ENCODE data around the gene DRD1.
"Not testable (repeated sequence)": the region's sequence is repeated elsewhere in the genome, so short reads cannot be mapped to it uniquely, and the experiment has no call there.

DRD1 gene

DNA sequence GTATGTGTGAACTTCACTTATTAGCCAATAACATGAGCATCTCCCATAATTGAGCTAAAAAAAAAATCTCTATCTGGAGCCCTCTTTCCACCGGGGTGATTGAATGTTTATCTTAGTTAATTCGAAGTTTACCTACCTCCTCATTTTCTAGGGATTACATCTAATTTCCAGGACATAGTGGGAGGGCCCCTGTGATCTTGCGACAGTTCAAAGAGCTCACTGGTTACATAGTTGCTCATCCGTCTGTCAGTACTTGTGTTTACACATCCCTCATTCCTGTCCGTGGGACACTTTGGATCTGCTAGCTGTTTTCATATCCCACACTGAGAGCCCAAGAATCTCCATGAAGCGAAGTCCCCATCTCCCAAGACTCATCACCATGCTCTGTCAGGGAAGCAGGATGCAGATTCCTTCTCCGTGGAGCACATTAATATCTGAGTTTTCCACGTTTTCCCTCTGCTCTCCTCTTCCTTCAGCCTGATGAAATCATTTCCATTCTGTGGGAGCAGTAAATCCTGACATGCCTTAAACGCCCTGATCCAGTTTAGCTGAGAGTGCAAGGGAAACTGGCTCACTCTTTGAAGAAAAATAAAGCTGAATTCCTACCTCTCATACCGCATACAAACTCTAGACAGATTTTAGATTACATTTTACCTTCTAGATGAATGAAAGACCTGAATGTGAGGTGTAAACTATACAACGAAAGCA, 24.2 kb upstream of the DRD1 start:
- no peak for DNase-seq

DNA sequence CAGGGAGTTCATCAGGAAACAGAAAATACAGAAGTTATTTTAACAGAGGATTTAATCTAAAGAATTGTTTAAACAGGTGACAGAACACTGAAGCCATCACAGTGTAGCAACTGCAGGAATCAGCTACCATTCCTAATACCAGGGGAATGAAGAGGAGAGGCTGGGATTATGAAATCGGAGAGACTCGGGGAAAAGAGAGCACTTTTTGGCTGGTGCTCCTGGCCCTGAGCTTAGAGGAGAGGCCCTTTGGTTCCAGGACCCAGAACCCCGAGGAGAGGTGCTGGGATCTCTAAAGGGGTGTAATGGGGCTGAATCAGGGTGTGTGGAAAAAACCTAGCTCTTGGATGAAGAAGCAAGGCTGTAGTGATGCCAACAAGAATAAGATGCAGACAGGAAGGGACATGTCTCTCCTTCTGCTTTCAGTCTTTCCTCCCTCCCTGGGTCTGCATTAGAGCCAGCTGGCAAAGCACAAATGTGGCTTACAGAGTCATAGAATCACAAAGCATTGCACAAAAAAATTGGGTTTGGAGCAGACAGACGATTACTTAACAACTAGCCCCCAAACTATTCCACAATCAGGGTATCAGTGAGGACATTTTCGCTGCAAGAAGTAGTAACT, 22.8 kb upstream of the DRD1 start:
- DNase-seq, result no peak

DNA sequence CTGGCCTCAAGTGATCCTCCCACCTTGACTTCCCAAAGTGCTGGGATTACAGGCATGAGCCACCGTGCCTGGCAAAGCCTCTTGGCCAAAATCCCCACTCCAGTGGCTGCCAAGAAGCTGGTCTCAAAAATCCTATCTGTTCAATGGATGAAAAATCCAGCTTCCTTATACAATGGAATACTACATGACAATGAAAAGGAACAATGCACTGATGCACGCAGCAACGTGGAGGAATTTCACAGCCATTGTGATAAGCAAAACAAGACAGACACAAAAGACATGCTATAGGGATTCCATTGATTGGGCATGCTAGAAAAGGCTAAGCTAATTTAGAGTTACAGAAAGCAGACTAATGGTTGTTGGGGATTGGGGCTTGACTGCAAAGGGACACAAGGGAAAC, 21.3 kb upstream of the DRD1 start:
- no peak for DNase-seq

DNA sequence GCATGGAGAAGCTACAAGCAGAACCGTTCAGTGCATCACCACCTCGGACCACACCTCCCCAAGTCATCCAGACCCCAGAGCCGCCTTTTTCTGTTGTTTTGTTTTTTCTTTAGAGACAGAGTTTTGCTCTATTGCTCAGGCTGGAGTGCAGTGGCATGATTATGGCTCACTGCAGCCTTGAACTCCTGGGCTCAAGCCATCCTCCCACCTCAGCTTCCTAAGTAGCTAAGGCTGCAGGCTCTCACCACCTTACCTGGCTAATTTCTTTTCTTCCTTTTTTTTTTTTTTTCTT, 20.9 kb upstream of the DRD1 start:
- no peak for DNase-seq

DNA sequence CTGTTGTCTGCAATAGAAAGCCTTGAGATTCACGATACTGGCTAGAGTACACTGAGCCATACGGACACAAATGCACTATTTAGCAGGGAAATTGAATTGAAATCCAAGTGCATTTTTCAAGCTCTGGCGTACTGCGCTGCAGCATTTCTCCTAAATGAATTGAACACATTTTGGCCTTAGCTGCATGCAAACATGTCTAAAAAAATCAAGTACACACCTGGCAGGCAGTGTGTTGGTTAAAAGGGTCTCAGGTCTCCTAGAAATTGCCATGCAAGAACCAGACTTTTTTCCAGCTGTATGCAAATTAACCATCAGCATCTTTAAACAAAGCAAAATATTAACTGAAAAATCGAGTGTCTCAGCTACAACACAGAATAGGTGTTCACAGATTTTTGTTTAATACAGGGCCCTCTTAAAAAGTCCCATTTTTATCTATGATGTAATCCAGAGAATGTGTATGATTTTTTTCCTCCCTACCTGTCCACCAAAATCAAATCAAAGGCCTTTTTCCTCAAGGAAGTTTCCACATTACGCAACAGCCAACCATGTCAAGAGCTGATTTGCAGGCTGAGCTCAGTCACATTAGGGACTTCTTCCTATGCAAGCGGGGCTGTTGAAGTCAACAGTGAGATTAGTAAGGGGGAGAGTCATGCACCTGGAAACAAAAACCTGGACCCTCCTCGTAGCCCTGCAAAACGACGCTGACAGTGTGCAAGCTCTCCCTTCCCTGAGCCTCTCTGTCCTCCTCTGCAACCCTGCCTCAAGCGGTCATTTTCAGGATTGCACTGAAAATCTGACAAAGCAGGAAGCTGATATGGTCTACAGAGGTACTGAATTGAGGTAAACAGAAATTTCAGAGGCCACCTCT, 20.3 kb upstream of the DRD1 start:
- DNase-seq, result peak; percentile 17

DNA sequence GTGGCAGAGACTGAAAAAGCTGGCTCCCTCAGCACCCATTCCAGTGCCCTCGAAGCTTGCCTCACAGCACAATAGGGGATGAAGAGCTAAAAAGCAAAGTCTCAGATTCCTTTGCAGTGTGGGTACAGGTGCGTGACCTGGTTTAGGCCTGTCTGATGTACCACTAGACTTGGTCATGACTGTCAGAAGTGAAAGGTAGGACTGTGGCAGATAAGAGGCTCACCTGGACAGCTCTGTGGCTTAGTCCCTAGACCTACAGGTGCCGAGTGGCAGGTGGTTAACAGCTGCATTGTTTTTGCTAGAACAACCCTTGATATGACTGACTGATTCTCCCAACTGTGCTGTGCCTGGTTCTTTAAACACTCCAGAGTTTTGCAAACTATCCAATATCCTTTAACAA, 19.7 kb upstream of the DRD1 start:
- no peak for DNase-seq

DNA sequence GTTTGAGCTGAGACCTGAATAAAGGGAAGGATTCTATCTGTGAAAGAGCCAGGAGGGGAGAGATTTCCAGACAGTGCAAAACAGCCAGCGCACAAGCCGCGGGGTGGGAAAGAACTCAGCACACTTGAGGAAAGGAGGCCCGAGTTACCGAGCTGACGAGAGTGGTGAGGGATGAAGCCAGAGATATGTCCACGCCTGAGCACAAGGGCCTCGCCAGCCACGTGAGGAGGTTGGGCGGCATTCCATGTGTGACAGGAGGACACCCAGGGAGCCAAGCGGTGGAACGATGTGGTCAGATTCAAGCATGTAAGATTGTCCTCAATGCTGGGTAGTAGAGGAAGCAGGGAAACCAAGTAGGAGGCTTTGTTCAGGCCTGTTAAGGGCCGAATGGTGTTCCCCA, 17.4 kb upstream of the DRD1 start:
- DNase-seq, result no peak

DNA sequence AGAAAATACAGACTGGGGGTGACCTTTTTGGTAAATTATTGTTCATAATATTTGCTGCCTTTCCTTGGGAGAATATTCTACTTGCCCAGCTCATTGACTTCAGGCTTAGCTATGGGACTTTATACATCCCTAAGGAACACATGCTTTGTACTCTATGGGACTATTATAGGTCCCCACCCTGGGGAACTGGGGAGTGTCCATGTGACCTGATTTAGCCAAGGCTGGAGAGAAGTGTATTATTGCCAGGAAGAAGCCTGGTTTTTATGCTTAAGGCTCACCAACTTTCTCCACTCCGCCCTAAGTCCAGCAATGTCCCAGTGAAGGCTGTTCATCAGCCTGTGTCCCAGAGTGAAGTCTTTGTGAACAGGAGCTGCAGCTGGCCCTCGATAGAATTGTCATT, 16.6 kb upstream of the DRD1 start:
- no peak for DNase-seq

DNA sequence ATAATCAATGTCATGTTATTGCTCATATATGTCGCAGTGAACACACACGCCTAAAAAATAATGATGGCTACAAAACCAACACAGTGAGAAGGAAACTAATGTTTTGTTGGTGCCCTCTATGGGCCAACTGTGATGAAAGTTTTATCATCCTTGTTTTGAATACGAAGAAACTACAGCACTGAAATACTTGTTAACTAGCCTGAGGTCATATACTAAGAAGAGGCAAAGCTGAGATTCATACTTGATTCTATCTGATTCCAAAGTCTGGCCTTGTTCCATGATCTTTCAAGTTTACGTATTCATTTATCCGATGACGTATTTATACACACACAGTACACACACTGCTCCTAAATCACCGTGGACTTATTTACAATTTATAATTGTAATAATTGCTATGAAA, 16.1 kb upstream of the DRD1 start:
- DNase-seq, result no peak

DNA sequence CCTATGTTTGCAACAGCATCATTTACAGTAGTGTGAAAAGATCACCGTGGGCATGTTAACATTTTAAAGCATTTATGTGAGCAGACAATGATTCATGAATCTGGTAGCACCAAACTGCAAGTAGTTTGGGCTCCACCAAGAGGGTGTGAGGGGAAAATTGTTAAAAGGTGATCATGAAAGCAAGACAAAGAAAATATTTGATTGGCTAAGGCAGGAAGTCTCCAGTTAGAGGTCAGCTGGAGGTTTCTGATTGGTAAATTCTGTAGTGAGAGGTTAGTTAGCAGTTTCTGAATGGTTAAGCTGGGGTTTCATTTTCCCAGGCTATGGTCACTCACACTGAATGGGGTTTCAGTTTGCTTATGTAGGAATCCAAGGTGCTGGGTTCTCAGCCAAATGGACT, 13.5 kb upstream of the DRD1 start:
- DNase-seq, result no peak

DNA sequence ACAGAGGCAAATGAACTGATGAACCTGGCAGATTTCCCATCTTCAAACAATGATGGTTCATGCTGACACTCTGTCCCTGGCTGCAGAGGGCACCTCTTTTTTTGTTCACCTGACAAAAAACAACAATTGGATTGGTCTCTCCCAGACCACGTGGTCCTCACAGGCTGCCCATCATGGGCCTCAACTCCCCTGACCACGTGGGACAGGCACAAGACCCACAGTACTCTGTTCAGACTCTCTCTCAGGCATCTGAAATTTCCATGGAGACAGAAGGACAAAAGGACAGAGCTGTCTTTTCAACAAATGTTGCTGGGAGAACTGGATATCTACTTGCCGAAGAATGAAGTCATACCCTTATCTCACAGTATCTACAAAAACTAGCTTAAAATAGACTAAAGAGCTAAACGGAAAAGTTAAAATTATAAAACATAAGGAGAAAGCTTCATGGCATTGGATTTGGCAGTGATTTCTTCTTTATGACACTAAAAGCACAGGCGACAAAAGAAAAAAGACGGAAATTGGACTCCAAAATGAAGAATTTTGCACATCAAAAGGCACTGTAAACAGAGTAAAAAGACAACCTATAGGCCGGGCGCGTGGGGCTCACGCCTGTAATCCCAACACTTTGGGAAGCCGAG, 12.2 kb upstream of the DRD1 start:
- DNase-seq, result no peak

DNA sequence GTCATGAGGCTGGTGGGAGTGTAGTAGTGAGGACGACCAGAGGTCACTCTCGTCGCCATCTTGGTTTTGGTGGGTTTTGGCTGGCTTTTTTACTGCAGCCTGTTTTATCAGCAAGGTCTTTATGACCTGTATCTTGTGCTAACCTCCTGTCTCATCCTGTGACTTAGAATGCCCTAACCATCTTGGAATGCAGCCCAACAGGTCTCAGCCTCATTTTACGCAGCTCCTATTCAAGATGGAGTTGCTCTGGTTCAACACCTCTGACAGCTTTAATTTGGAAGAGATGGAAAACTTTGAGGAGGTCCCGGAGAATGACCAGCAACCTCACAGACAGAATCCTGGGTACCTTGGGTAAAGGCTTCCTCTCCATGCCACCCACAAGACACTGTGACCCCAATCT, 10.4 kb upstream of the DRD1 start:
- not testable (repeated sequence) for DNase-seq

DNA sequence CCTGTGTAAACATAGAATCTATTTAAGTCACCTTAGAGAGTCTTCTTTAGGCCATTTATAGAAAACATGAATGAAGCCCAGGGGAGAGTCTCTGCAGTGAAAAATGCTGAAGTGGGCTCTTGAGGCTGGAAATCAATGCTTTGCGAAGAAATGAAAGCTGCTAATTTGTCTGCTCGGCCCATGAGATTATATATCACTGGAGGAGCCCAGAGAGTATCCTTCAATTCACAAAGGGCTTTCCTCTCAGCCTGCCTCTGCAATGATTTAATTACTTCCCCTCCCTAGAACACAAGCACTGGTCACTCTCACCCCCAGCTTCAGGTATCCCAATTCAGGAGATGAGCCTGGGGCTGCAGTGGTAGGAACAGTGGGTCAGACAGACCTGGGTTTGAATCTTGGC, 8.2 kb upstream of the DRD1 start:
- DNase-seq, result no peak

DNA sequence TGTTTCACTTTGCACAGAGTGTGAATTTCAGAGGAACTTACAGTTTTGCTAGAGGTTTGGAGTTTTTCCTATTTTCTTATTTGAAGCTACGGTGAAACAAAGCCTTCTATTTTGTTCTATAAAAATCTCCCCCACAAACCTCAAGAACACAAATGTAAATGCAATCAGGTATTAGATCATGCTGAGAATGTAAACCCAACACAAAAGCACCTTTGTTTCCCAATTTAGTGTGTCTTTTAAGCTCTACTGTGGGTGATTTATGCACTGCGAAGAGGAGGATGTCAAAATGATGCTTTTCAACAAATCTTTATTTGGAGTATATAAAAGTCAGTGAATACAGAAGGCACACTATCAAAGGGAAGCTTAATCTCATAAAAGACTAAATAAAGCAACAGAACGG, 4.3 kb upstream of the DRD1 start:
- DNase-seq, result no peak

DNA sequence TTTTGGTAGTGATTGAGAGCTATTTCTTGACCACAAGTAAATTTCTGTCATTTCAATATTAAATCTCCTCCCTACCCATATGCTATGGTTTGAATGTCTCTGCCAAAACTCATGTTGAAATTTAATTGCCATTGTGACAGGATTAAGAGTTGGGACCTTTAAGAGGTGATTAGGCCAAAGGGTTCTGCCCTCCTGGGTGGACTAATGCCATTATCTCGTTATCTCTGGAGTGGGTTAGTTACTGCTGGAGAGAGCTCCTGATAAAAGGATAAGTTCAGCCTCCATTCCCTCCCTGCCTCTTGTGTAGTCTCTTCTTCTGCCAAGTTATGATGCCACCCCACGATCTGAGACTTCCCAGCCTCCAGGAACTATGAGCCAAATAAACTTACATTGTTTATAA, 3.6 kb upstream of the DRD1 start:
- DNase-seq, result no peak

DNA sequence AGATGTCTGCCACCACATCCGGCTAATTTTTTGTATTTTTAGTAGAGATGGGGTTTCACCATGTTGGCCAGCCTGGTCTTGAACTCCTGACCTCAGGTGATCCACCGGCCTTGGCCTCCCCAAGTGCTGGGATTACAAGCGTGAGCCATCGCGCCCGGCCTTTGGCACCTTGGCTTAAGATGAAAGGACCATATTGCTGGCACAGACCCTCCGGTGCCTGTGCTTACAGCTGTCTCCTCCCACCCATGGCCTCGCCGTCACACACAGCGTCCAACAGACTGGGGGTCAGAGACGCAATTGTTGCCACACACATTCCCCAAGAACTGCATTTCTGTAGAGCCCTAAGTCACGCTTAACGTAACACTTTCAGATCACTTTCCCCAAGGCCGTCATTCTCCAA, 2.4 kb upstream of the DRD1 start:
- not testable (repeated sequence) for DNase-seq

DNA sequence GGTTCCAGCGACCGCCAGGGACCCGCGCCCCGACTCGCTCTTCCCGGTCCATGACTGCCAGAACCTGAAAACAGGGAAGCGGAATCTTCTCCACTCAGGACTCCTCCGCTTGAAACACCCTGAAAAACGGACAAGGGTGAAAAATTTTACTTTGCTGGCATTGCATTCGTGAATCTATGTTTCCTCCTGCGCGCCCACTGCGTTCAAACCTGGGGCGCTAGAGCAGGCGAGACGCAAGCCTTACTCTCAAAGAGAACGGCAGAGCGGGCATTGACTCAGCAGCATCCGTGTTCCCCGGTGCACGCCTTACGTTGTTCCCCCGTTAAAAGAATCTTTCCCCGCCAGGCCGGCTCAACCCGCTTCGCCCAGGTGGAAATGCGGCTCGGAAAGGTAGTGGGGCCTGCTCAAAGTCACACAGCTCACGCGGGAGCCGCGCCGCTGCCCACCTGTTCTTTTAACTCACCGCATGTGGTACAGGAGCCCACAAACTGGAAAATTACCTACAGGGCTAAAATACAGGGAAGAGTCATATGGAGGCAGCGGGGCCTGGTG, 999 bp upstream of the DRD1 start:
- no peak for DNase-seq

DNA sequence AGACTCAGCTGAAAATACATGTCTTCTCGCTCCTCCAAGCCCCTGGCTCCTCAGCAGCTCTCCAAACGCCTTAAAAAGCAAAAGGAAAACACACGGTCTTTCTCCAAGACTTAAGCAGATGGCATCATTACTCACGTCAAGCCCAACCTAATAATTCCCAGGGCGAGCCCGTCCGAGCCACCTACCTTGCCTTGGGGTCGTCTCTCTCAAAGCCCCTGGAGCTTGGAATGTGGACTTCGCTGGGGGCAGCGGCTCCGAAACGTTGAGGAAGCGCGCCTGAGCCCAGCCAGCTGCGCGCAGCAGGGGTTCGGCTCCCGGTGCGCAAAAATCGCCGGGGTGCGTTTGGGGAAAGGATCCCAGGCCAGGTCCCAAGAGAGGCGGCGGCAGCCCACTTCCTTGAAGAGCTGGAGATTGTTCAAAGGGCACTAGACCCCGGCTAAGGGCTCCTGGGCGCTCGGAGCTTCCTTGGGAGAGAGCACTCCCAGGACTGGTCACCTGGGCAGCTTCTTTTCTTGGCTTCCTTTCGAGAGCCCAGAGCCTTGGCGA, 395 bp downstream of the DRD1 start:
- DNase-seq, result no peak

DNA sequence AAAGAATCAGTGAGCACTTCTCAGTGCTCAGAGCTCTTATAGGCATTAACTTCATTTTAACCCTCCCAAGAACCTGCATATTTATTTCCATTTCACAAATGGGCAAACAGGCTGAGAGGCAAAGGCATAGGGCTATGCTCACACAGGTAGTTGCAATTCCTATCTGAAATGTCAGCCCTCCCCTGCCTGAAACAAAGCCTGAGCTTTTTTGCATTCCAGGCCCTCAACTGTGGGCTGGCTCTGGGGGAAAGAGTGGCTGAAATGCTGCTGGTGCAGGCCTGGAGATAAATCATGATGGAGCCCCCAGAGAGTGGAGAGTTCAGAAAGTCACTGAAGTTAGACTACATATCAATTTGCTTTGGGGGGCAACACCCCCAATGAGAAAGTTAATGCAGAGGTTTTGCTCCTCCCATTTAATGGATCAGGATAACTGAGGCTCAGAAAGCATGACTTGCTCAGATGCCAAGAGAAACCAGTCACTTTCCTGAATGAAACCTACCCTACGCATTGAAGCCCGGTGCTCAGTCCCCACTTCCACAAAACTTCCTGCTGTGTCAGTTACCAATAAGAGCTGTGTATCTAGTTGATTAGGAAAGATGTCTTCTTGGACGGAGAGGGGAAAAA, 5.6 kb downstream of the DRD1 start:
- no peak for DNase-seq

DNA sequence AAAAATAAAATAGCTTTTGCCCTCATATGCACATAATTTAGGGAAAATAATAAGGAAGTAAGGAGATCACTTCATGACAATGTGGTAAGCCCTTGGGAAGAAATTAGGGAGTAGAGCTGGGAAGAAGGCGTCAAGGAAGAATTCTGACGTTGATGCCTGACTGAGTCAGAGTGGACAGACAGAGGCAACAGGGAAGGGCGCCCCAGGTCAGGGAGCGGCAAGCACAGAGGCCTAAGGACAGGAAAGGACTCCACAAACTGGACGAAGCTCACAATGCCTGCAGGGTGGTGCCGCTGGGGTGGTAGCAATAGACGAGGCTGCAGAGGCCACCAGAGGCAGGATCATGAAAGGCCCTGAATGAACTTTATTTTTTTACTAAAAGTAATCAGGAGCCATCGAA, 7.6 kb downstream of the DRD1 start:
- no peak for DNase-seq

DNA sequence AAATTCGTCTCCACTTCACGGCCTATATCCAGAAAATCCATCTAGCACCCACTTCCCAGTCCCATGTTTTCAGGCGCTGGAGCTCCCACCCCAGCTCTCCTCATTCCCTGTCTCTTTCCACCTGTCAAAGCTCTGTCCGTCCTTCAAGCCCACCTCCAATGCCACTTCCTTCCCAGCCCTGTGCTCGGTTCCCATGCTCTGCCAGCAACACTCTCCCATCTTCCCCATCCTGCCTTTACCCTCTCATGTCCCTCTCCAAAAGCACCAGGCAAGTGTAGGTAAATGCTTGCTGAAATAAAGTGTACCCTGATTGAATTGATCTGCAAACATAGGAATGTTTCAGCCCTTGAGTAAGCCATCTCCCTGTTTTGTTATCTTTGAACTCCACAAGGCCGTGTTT, 9.2 kb downstream of the DRD1 start:
- DNase-seq, result no peak

DNA sequence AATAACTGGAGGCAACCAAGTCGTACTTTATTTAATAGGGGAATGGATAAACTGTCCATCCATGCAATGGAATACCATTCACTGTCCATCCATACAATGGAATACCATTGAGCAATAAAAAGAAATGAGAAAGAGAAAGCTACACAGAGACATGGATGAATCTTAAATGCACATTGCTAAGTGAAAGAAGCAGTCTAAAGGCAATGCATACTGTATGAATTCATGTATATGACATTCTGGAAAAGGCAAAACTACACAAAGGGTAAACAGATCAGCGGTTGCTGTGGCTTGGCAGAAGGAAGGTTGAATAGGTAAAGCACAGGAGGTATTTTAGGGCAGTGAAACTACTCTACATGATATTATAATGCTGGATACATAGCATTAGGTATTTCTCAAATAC, 16.2 kb downstream of the DRD1 start:
- no peak for DNase-seq

DNA sequence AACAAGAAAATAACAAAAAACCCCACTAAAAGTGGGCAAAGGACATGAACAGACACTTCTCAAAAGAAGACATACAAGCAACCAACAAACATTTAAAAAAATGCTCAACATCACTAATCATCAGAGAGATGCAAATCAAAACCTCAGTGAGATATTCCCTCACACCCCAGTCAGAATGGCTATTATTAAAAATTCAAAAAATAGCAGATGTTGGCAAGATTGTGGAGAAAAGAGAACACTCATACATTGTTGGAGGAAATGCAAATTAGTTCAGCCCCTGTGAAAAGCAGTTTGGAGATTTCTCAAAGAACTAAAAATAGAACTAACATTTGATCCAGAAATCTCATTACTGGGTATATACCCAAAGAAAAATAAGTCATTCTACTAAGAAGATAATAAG, 19.4 kb downstream of the DRD1 start:
- not testable (repeated sequence) for DNase-seq

All from NCI-H1048 (cell line).